Measurements from ENCODE around the gene OSBPL10.
A peak's percentile ranks its signal among the peaks of the same experiment; 100 is the strongest.

Gene OSBPL10

GRCh38 chr3:31831591-31831990 lies 149.5 kb downstream of the OSBPL10 start:
- Histone ChIP-seq H3K9ac (ENCODE audit: low read length) (no peak overlapping the region), H3K4me2 (ENCODE audit: low read length) (no peak overlapping the region), H3K4me1 (ENCODE audit: insufficient read depth, low read length, severe bottlenecking) (no peaks in the 10 kb centered on the region), H3K9me3 (ENCODE audit: low read length) (no peaks in the 10 kb centered on the region), H3K36me3 (ENCODE audit: insufficient read depth, low read length) (peaks cover 51% of the 10 kb centered on the region), H3K4me3 (ENCODE audit: low read depth, low read length, poor library complexity, severe bottlenecking) (no peak overlapping the region), H4K20me1 (ENCODE audit: insufficient read depth, low read length) (no peaks in the 10 kb centered on the region), H3K9me2 (ENCODE audit: low read depth, low read length) (no peaks in the 10 kb centered on the region), H3K27ac (ENCODE audit: low read depth, low read length, poor library complexity, severe bottlenecking) (no peak overlapping the region), H3F3A (ENCODE audit: insufficient read depth, low read length) (no peaks in the 10 kb centered on the region), H3K79me2 (ENCODE audit: insufficient read depth, low read length) (peaks cover 47% of the 10 kb centered on the region), H2AFZ (ENCODE audit: low read length) (no peak overlapping the region), H3K27me3 (ENCODE audit: insufficient read depth, low read length) (no peaks in the 10 kb centered on the region)
- TF ChIP-seq CTCF (IDR thresholded peaks at IDR 0.05; ENCODE audit: low read length) (no peak), EZH2 (IDR thresholded peaks at IDR 0.05; ENCODE audit: borderline replicate concordance, low read length) (no peak)

DNA sequence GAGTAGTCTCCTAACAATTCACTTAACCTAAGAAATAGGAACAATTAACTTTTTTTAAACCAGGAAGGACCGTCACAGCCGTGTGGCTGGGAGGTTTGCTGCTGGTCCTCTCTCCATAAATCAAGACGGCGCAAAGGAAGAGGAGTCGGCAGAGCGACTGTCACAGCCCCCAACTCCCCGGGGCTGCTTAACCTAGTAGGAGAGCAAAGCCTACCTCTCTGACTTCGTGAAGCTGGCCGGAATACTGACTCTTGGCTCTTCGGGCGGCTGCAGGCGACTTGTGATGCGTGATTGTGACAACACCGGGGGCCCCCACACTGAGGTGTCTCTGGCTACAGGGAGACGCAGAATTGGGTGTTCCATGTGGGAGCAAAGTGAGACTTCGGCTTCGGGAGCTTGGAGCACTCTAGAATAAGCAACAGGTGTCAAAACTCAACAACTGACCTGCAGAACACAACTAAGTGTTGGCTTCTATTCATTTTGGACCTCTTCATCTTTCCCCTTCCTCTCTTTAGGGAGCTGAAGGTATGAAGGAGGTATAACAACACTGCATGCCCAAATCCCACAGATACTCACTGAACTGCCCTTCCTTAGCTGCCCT lies 151.1 kb downstream of the OSBPL10 start:
- no peak overlapping the region for H3K27ac ChIP-seq (ENCODE audit: low read depth, low read length, poor library complexity, severe bottlenecking)
- no peak overlapping the region for H3K4me2 ChIP-seq (ENCODE audit: low read length)
- no peak overlapping the region for H2AFZ ChIP-seq (ENCODE audit: low read length)
- peaks cover 31% of the 10 kb centered on the region for H3K79me2 ChIP-seq (ENCODE audit: insufficient read depth, low read length)
- H3K27me3 ChIP-seq (ENCODE audit: insufficient read depth, low read length): no peaks in the 10 kb centered on the region
- no peaks in the 10 kb centered on the region for H3K9me3 ChIP-seq (ENCODE audit: low read length)
- H3K9ac ChIP-seq (ENCODE audit: low read length): no peak overlapping the region
- H4K20me1 ChIP-seq (ENCODE audit: insufficient read depth, low read length): no peaks in the 10 kb centered on the region
- no peaks in the 10 kb centered on the region for H3F3A ChIP-seq (ENCODE audit: insufficient read depth, low read length)
- H3K9me2 ChIP-seq (ENCODE audit: low read depth, low read length): no peaks in the 10 kb centered on the region
- H3K4me3 ChIP-seq (ENCODE audit: low read depth, low read length, poor library complexity, severe bottlenecking): no peak overlapping the region
- H3K4me1 ChIP-seq (ENCODE audit: insufficient read depth, low read length, severe bottlenecking): no peaks in the 10 kb centered on the region
- TF ChIP-seq EZH2 (IDR thresholded peaks at IDR 0.05; ENCODE audit: borderline replicate concordance, low read length) (no peak), CTCF (IDR thresholded peaks at IDR 0.05; ENCODE audit: low read length) (no peak)
- H3K36me3 ChIP-seq (ENCODE audit: insufficient read depth, low read length): peaks cover 67% of the 10 kb centered on the region

DNA sequence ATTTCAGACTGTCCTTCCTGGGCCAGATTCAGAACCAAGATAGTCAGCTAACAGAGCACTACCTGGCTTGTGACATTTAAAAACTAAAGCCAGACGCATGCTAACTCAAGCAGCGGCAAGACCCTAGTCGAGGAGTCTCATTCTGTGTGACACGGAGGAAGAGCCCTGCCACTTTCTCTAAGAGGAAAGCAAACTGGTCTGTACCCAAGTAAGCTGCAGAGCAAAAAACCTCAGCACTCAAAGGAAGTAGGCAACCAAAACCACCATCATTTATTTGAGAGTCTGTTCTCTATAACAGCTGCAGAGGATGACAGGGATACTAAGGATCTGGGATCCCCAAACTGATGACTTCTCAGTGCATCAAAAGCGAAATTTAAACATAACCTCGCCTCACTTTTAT lies 152.1 kb downstream of the OSBPL10 start:
- Histone ChIP-seq H3K9ac (ENCODE audit: low read length) (no peak overlapping the region), H3K27me3 (ENCODE audit: insufficient read depth, low read length) (no peaks in the 10 kb centered on the region), H3K27ac (ENCODE audit: low read depth, low read length, poor library complexity, severe bottlenecking) (peak overlapping the region; percentile 13), H3K9me2 (ENCODE audit: low read depth, low read length) (no peaks in the 10 kb centered on the region), H3K4me3 (ENCODE audit: low read depth, low read length, poor library complexity, severe bottlenecking) (no peak overlapping the region), H3K9me3 (ENCODE audit: low read length) (no peaks in the 10 kb centered on the region), H3K4me1 (ENCODE audit: insufficient read depth, low read length, severe bottlenecking) (no peaks in the 10 kb centered on the region), H3K79me2 (ENCODE audit: insufficient read depth, low read length) (peaks cover 23% of the 10 kb centered on the region), H3K36me3 (ENCODE audit: insufficient read depth, low read length) (peaks cover 76% of the 10 kb centered on the region), H3F3A (ENCODE audit: insufficient read depth, low read length) (no peaks in the 10 kb centered on the region), H2AFZ (ENCODE audit: low read length) (no peak overlapping the region), H4K20me1 (ENCODE audit: insufficient read depth, low read length) (no peaks in the 10 kb centered on the region), H3K4me2 (ENCODE audit: low read length) (no peak overlapping the region)
- TF ChIP-seq CTCF (IDR thresholded peaks at IDR 0.05; ENCODE audit: low read length) (no peak), EZH2 (IDR thresholded peaks at IDR 0.05; ENCODE audit: borderline replicate concordance, low read length) (no peak)

All from OCI-LY1 (cell line).